IMR-90 (cell line): ENCODE measurements around the gene FOXL3. TPM values are rescaled to one million over a fixed set of nuclear protein-coding genes. Genes with fewer than 3 reads are reported as not detected.

Experiments
- ATAC-seq: fragments of 200-7000 bp; cut with Tn5 transposase; 2 replicates; pipeline ENCODE4 v1.9.1; 2020; ENCODE audit warnings: low read depth, mild to moderate bottlenecking, moderate library complexity
- BruUV-seq: library from RNA; stranded (reverse); fragments of 400-500 nt; replicated peaks from 2 replicates; lab custom pipeline; 2021; lab: Mats Ljungman, UMichigan
- CTCF ChIA-PET: fragments of 300-600 bp; formaldehyde crosslinking; extraction: SDS; loops from one replicate; lab custom pipeline; 2021; ENCODE audit warnings: antibody characterized with exemption; lab: Yijun Ruan, JAX
- POLR2A ChIA-PET: fragments of 300-600 bp; sonication (Branson Sonifier 250); formaldehyde crosslinking; loops from one replicate; lab custom pipeline; 2022; ENCODE audit warnings: antibody characterized with exemption; ENCODE audit not compliant: unreplicated experiment; lab: Charles Lee
- DNase-seq: peaks from one replicate; pipeline ENCODE4 v3.0.0; 2013
- H2AFZ ChIP-seq: replicated peaks from 2 replicates; pipeline ENCODE3; 2013; ENCODE audit warnings: low read length, mild to moderate bottlenecking; ENCODE audit not compliant: poor library complexity
- H2AK5ac ChIP-seq: 2 replicates; pipeline ENCODE4 v1.6.1; 2013; ENCODE audit warnings: low read depth, low read length, inconsistent platforms
- H2AK9ac ChIP-seq: replicated peaks from 2 replicates; pipeline ENCODE3; 2013; ENCODE audit warnings: mild to moderate bottlenecking, low read depth, low read length, moderate library complexity; ENCODE audit not compliant: poor library complexity
- H2BK120ac ChIP-seq: 2 replicates; pipeline ENCODE4 v1.6.1; 2013; ENCODE audit warnings: low read depth, low read length, inconsistent platforms
- H2BK15ac ChIP-seq: 3 replicates; pipeline ENCODE4 v1.6.1; 2013; ENCODE audit warnings: low read depth, low read length, inconsistent platforms
- H2BK20ac ChIP-seq: 2 replicates; pipeline ENCODE4 v1.6.1; 2013; ENCODE audit warnings: low read depth, mild to moderate bottlenecking, inconsistent platforms, low read length, moderate library complexity
- H2BK5ac ChIP-seq: 2 replicates; pipeline ENCODE4 v1.6.1; 2013; ENCODE audit warnings: mild to moderate bottlenecking, low read depth, low read length, inconsistent platforms; ENCODE audit not compliant: poor library complexity, severe bottlenecking
- H3K14ac ChIP-seq: replicated peaks from 2 replicates; pipeline ENCODE4 v1.6.1; 2013; ENCODE audit warnings: low read depth, low read length, inconsistent platforms
- H3K18ac ChIP-seq: 2 replicates; pipeline ENCODE4 v1.6.1; 2013; ENCODE audit warnings: low read depth, low read length, control low read depth
- H3K23ac ChIP-seq: 2 replicates; pipeline ENCODE4 v1.6.1; 2013; ENCODE audit warnings: low read depth, low read length, inconsistent platforms
- H3K27ac ChIP-seq: 2 replicates; pipeline ENCODE4 v1.5.1; 2013; ENCODE audit warnings: mild to moderate bottlenecking, control low read depth, low read length; ENCODE audit not compliant: insufficient read depth
- H3K27me3 ChIP-seq: 2 replicates; pipeline ENCODE4 v1.6.1; 2013; ENCODE audit warnings: low read length; ENCODE audit not compliant: control insufficient read depth, insufficient read depth
- H3K36me3 ChIP-seq: 2 replicates; pipeline ENCODE4 v1.6.1; 2013; ENCODE audit warnings: low read length, mixed read lengths; ENCODE audit not compliant: control insufficient read depth, insufficient read depth
- H3K4ac ChIP-seq: 2 replicates; pipeline ENCODE4 v1.6.1; 2013; ENCODE audit warnings: low read depth, low read length, inconsistent platforms
- H3K4me1 ChIP-seq: 2 replicates; pipeline ENCODE4 v1.6.1; 2013; ENCODE audit warnings: low read length, mixed read lengths; ENCODE audit not compliant: control insufficient read depth, insufficient read depth
- H3K4me2 ChIP-seq: 2 replicates; pipeline ENCODE4 v1.6.1; 2013; ENCODE audit warnings: low read depth, mild to moderate bottlenecking, control low read depth, low read length, moderate library complexity
- H3K4me3 ChIP-seq: 2 replicates; pipeline ENCODE4 v1.5.1; 2013; ENCODE audit warnings: low read depth, mild to moderate bottlenecking, control low read depth, low read length, moderate library complexity; ENCODE audit not compliant: insufficient read depth
- H3K56ac ChIP-seq: 2 replicates; pipeline ENCODE4 v1.6.1; 2013; ENCODE audit warnings: low read length, inconsistent platforms; ENCODE audit not compliant: insufficient read depth; ENCODE audit errors: extremely low read depth
- H3K79me1 ChIP-seq, 2 experiments: 2 replicates each; pipeline ENCODE4 v1.6.1; 2013; ENCODE audit warnings: low read length in 2 of 2, inconsistent platforms in 1 of 2, low read depth in 1 of 2
- H3K9ac ChIP-seq: 2 replicates; pipeline ENCODE4 v1.6.1; 2013; ENCODE audit warnings: low read depth, low read length, control low read depth
- H3K9me1 ChIP-seq: 2 replicates; pipeline ENCODE4 v1.6.1; 2013; ENCODE audit warnings: low read length, inconsistent platforms; ENCODE audit not compliant: insufficient read depth
- H3K9me3 ChIP-seq: 2 replicates; pipeline ENCODE4 v1.6.1; 2013; ENCODE audit warnings: low read length; ENCODE audit not compliant: control insufficient read depth, insufficient read depth
- H4K20me1 ChIP-seq: 2 replicates; pipeline ENCODE4 v1.6.1; 2013; ENCODE audit warnings: low read length, inconsistent platforms; ENCODE audit not compliant: insufficient read depth
- H4K5ac ChIP-seq: 2 replicates; pipeline ENCODE4 v1.6.1; 2013; ENCODE audit warnings: mild to moderate bottlenecking, low read depth, low read length, control low read depth
- H4K8ac ChIP-seq, 2 experiments: 2 replicates each; pipeline ENCODE4 v1.6.1; 2013; ENCODE audit warnings: low read depth in 2 of 2, low read length in 2 of 2, control low read depth in 1 of 2, inconsistent platforms in 1 of 2
- H4K91ac ChIP-seq: 2 replicates; pipeline ENCODE4 v1.6.1; 2013; ENCODE audit warnings: low read depth, low read length, inconsistent platforms; ENCODE audit not compliant: insufficient read depth
- BHLHE40 ChIP-seq: fragments of 150-350 bp; IDR thresholded peaks from 2 replicates; pipeline ENCODE4 v1.6.1; 2016; ENCODE audit warnings: mild to moderate bottlenecking, low read depth, low read length
- FOS ChIP-seq: fragments of 150-350 bp; IDR thresholded peaks from 2 replicates; pipeline ENCODE4 v1.6.1; 2016; ENCODE audit warnings: low read depth, low read length
- NFE2L2 ChIP-seq: fragments of 150-350 bp; IDR thresholded peaks from 2 replicates; pipeline ENCODE4 v1.6.1; 2016; ENCODE audit warnings: low read depth, mild to moderate bottlenecking, low read length
- POLR2A ChIP-seq: IDR thresholded peaks from 2 replicates; pipeline ENCODE4 v1.6.1; 2012; ENCODE audit warnings: mild to moderate bottlenecking, low read depth, low read length
- RAD21 ChIP-seq: IDR thresholded peaks from 2 replicates; pipeline ENCODE4 v1.6.1; 2012; ENCODE audit warnings: low read length, improper control_type of control experiment
- RFX5 ChIP-seq: IDR thresholded peaks from 2 replicates; pipeline ENCODE4 v1.8.0; 2012; ENCODE audit warnings: low read depth, mild to moderate bottlenecking, low read length, moderate library complexity
- WGBS, 2 experiments: methylation state at CpG; one replicate each; pipeline versions ENCODE4 v1.1.5 to v1.1.7; 2013; ENCODE audit warnings: missing lambda C conversion rate in 2 of 2; ENCODE audit not compliant: insufficient read length in 1 of 2; ENCODE audit errors: extremely low coverage in 2 of 2; 5-methylcytosine and 5-hydroxymethylcytosine counted together
- dilution Hi-C: fragments of 300-500 bp; cut with HindIII; formaldehyde crosslinking; loops from one replicate; pipeline ENCODE4 v1.14.3; 2018; ENCODE audit warnings: low sequenced_read_pairs; ENCODE audit not compliant: unreplicated experiment
- in situ Hi-C: fragments of 300-500 bp; cut with MboI; formaldehyde crosslinking; loops from 3 replicates; pipeline ENCODE4 v1.14.3; 2019; ENCODE audit warnings: low sequenced_read_pairs, inconsistent platforms, mixed read lengths
- intact Hi-C: fragments of 100-400 bp; cut with micrococcal nuclease; formaldehyde crosslinking; loops from 2 replicates; pipeline ENCODE4 v1.10.0; 2022
- polyA plus RNA-seq, 3 experiments: library from polyadenylated mRNA; depleted of rRNA; stranded (reverse); fragments of >200 nt; gene quantifications; 2 replicates each; pipeline ENCODE4 v1.2.3, GENCODE V29; 2012; ENCODE audit warnings: low replicate concordance in 1 of 3
- total RNA-seq: library from RNA; depleted of rRNA; stranded (reverse); fragments of >200 nt; gene quantifications from 2 replicates; pipeline ENCODE4 v1.2.3, GENCODE V29; 2012

Gene FOXL3
- total and polyA plus RNA-seq, 2 of the 4 experiments (the other 2 are of a cell fraction): not detected

DNA sequence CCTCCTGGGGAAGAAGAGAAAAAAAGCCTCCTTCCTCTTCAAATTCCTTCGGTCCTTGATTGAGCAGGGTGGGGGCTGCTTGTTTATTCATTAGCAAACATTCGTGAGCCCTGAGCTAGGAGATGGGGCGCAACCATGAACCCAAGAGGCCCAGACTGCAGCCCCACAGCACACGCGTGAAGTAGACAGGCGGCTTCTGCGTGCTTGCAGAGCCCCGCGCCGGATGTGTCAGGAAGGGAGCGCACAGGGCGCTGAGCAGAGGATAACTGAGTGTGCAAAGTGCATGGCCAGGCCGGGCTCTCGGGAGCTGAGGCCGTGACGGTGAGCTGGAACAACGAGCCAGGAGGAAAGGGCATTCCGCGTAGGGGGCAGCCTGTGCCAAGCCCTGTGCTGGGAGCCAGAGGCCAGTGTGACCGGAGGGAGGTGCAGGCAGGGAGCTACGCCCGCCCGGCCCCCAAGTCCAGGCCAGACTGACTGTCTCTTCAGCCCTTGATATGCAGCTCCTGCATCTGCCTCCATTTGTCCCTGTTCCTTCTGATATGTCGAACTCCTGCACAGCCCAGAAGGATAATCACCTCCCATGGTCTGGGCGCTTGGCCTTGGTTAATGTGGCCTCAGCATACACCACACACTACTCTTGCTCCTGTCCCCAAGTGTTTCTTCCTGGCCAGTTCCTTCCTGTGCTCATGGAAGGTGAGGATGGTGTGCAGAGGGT, 4.6 kb downstream of the FOXL3 start:
- H3K56ac ChIP-seq: no peak overlapping the region
- H3K9me3 ChIP-seq: no peaks in the 10 kb centered on the region
- 81% methylated on average over 21 of the region's 25 CpGs; no CpG with 5 or more reads in 1 of the 2 experiments for WGBS, 2 experiments
- no peak overlapping the region for H4K8ac ChIP-seq
- ChIA-PET POLR2A (no interaction called here), CTCF (no interaction called here)
- no peaks in the 10 kb centered on the region for H3K36me3 ChIP-seq
- no peaks in the 10 kb centered on the region for H3K79me1 ChIP-seq
- DNase-seq: no peak
- intact Hi-C loops (no loop called here), in situ Hi-C loops (no loop called here), dilution Hi-C loops (no loop called here)
- no peak overlapping the region for H2AK5ac ChIP-seq
- no peak overlapping the region for H2BK120ac ChIP-seq
- no peak overlapping the region for H3K18ac ChIP-seq
- no peak overlapping the region for H3K4me3 ChIP-seq
- no peak overlapping the region for H3K4ac ChIP-seq
- no peak overlapping the region for H4K5ac ChIP-seq
- no peak overlapping the region for H2AFZ ChIP-seq
- no peak overlapping the region for H4K91ac ChIP-seq
- no peak overlapping the region for H3K9ac ChIP-seq
- H3K27ac ChIP-seq: no peak overlapping the region
- H3K4me1 ChIP-seq: no peaks in the 10 kb centered on the region
- BruUV-seq: no TSS peak
- no peak overlapping the region for H2BK20ac ChIP-seq
- no peak overlapping the region for H3K4me2 ChIP-seq
- no peak overlapping the region for H2AK9ac ChIP-seq
- H2BK5ac ChIP-seq: no peak overlapping the region
- H4K20me1 ChIP-seq: no peaks in the 10 kb centered on the region
- no peak overlapping the region for H3K23ac ChIP-seq
- peaks cover 72% of the 10 kb centered on the region for H3K27me3 ChIP-seq
- H3K9me1 ChIP-seq: no peaks in the 10 kb centered on the region
- H2BK15ac ChIP-seq: no peak overlapping the region
- no peak for TF ChIP-seq RFX5
- TF ChIP-seq NFE2L2: no peak
- TF ChIP-seq FOS: no peak
- TF ChIP-seq BHLHE40: no peak
- no peak for TF ChIP-seq POLR2A
- TF ChIP-seq RAD21: no peak
- H3K14ac ChIP-seq: no peak overlapping the region
- no peak for ATAC-seq
